Tibial nerve (tissue), 4 donors: ENCODE data around the gene KLLN. TPM values are rescaled to one million over a fixed set of nuclear protein-coding genes. Genes with fewer than 3 reads are reported as not detected.

ENCODE experiments used
- DNase-seq, 2 donors: peaks; one replicate each; pipeline ENCODE4 v3.0.0-alpha.2; 2019; ENCODE audit warnings: low spot score in 2 of 2
- H3K27ac ChIP-seq, 4 donors: fragments of 200-600 bp; sonication (generic) in 3 of 4; one replicate each; pipeline ENCODE4 v1.5.1; 2017 to 2019; ENCODE audit warnings: mild to moderate bottlenecking in 1 of 4
- H3K27me3 ChIP-seq, 2 donors: fragments of 200-600 bp; sonication (generic) in 1 of 2; one replicate each; pipeline versions ENCODE4 v1.5.1 to v1.6.0; 2017 to 2019
- H3K36me3 ChIP-seq, 3 donors: fragments of 200-600 bp; sonication (generic); one replicate each; pipeline ENCODE4 v1.5.1; 2018 to 2019
- H3K4me1 ChIP-seq, 4 donors: fragments of 200-600 bp; sonication (generic) in 3 of 4; one replicate each; pipeline ENCODE4 v1.5.1; 2017 to 2019
- H3K4me3 ChIP-seq, 4 donors: fragments of 200-600 bp; sonication (generic) in 3 of 4; one replicate each; pipeline ENCODE4 v1.5.1; 2017 to 2019; ENCODE audit warnings: mild to moderate bottlenecking in 1 of 4, moderate library complexity in 1 of 4
- H3K9me3 ChIP-seq, 4 donors: fragments of 200-600 bp; sonication (generic) in 3 of 4; one replicate each; pipeline ENCODE4 v1.5.1; 2017 to 2019
- EP300 ChIP-seq, 2 donors: sonication (generic); formaldehyde crosslinking; IDR thresholded peaks; one replicate each; pipeline ENCODE4 v1.6.1; 2017; ENCODE audit warnings: antibody characterized with exemption in 2 of 2, mild to moderate bottlenecking in 1 of 2
- POLR2A ChIP-seq, 2 donors: fragments of 450-650 bp; IDR thresholded peaks; one replicate each; pipeline ENCODE4 v1.6.1; 2017; ENCODE audit warnings: antibody characterized with exemption in 2 of 2, mild to moderate bottlenecking in 2 of 2, moderate library complexity in 2 of 2
- WGBS, 2 donors: methylation state at CpG; one replicate each; pipeline ENCODE4 v1.1.5; 2018; 5-methylcytosine and 5-hydroxymethylcytosine counted together
- total RNA-seq, 4 donors: library from RNA; depleted of rRNA; stranded (reverse); fragments of >200 nt; gene quantifications; one replicate each; pipeline ENCODE4 v1.1.0, GENCODE V29; 2016
- TF ChIP-seq, protein P1 (sequence below), 5 experiments: fragments of 200-600 bp in 3 of 5; fragments of 450-650 bp in 2 of 5; sonication (generic) in 3 of 5; IDR thresholded peaks; one replicate each; pipeline ENCODE4 v1.5.1; 2016 to 2019; ENCODE audit warnings: antibody characterized with exemption in 5 of 5, mild to moderate bottlenecking in 3 of 5, moderate library complexity in 2 of 5

The KLLN gene
- total RNA-seq, 4 donors from 2014 or later: 0.78 to 2.2 (median 1.3) TPM

DNA sequence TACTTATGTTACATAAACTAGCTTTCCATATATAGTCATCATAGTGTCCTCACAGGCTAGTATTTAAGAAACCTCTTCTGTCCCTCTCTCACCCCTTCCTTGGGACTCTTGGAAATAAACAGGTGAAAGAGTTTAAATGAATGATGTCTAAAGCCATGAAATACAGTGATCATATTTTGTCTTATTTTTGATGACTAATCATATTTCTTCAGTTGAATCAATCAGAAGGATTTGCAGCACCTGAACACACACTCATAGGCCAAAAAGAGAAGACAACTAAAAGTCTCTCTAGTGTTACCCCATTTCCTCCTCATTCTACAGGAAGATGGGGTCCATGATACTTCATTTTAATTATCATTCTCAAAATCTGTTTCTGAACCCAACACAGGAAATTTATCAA, 36.7 kb downstream of the KLLN start:
- no peak for DNase-seq
- Histone ChIP-seq H3K4me1 (no peaks in the 10 kb centered on the region), H3K27ac (no peak overlapping the region), H3K36me3 (no peaks in the 10 kb centered on the region), H3K27me3 (no peaks in the 10 kb centered on the region), H3K4me3 (no peak overlapping the region), H3K9me3 (no peaks in the 10 kb centered on the region)
- TF ChIP-seq, protein P1, sequence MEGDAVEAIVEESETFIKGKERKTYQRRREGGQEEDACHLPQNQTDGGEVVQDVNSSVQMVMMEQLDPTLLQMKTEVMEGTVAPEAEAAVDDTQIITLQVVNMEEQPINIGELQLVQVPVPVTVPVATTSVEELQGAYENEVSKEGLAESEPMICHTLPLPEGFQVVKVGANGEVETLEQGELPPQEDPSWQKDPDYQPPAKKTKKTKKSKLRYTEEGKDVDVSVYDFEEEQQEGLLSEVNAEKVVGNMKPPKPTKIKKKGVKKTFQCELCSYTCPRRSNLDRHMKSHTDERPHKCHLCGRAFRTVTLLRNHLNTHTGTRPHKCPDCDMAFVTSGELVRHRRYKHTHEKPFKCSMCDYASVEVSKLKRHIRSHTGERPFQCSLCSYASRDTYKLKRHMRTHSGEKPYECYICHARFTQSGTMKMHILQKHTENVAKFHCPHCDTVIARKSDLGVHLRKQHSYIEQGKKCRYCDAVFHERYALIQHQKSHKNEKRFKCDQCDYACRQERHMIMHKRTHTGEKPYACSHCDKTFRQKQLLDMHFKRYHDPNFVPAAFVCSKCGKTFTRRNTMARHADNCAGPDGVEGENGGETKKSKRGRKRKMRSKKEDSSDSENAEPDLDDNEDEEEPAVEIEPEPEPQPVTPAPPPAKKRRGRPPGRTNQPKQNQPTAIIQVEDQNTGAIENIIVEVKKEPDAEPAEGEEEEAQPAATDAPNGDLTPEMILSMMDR (IDR thresholded peaks at IDR 0.05): no peak
- no peak for TF ChIP-seq POLR2A (IDR thresholded peaks at IDR 0.05)
- no peak for TF ChIP-seq EP300 (IDR thresholded peaks at IDR 0.05)

DNA sequence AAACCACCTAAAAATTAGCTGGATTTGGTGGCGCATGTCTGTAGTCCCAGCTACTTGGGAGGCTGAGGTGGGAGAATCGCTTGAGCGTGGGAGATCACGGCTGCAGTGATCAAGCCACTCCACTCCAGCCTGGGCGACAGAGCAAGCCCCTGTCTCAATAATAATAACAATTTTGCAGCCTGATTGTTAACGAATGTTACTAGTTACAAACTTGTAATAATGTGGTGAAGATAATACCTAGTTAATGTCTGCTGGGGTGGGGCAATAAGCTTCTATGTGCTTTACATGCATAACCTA, 44.1 kb downstream of the KLLN start:
- 91 to 92% methylated on average over 6 of the region's 6 CpGs for WGBS, 2 donors
- TF ChIP-seq POLR2A (IDR thresholded peaks at IDR 0.05): no peak
- TF ChIP-seq EP300 (IDR thresholded peaks at IDR 0.05): no peak
- TF ChIP-seq, protein P1 (IDR thresholded peaks at IDR 0.05): no peak
- Histone ChIP-seq H3K36me3 (no peaks in the 10 kb centered on the region), H3K27me3 (no peaks in the 10 kb centered on the region), H3K9me3 (no peaks in the 10 kb centered on the region), H3K27ac (no peak overlapping the region), H3K4me3 (no peak overlapping the region), H3K4me1 (peaks cover 0 to 29% (median 8%) of the 10 kb centered on the region in 4 donors)
- DNase-seq: no peak

DNA sequence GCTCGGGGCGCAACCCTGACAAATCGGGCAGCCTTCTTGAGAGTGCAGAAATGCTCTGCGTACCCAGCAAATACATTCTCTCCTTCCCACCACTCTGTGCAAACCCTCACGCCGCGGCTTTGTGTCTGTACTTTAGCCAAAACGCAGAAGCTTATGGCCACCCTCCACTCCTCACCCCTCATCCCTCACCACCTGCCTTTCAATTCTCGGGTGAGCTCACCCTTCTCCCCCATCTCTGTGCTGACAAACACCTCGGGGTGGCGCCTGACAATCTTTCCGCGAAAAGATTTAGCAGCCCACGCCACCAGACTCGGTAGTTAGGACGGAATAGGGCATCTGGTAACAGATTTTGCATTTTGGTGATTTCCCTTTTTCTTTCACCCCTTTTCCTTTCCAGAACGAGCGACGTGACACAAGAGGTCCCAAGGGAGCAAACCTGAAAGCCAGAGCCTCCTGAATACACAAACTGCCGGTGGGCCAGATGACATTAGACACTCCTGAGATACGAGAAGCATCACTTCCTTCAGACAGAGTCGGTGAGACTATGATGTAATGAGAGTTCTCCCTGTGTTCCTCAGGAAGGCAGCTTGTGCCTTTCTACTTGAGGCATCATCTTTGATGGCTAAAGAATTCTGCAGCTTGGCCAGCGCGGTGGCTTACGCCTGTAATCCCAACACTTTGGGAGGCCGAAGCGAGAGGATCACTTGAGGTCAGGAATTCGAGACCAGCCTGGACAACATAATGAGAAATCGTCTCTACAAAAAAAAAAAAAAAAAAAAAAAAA, 44.6 kb downstream of the KLLN start:
- 16 to 21% methylated on average over 29 of the region's 29 CpGs for WGBS, 2 donors

DNA sequence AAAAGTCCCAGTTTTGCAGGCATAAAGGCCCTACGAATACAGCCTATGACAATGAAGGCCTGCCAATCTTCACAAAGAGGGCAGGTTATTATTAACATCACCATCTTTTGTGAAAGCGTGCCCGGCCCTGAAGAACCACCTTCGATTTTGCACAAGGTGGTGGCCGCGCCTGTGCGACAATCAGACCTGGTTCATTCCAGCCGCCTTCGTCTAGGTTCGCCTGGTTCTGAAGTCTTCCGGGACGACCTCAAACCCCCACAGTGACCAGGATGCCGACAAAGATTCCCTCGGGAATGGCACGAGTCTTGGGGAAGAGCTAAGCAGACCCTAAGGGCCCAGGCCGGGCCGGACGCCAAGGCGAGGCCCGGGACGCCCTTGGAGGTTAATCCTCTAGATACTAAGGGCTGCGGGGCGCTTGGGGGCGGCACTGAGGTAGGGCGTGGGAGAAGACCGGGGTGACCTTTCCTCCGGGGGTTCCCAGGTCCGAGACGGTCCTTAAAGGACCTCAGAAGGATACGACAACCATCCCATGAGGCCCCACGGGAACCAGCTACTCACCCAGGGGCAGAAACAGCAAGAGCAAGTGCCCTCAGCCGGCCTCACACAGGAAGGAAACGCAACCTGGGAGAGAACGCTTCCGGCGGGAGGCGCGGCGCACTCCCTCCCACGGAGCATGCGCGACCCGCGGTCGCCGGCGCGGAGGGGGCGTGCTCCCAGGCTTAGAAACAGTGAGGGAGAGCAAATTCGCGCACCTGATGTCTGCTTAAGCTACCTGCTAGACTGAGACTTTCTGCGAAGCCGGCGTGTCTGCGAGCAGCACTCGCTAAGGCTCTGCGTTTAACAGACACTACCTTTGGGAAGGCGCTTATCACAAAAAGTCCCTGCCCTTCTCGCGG, 45.5 kb downstream of the KLLN start, which contains the start of gene ATAD1:
ATAD1 (minus strand) TSS at position 618 of the 896 bp plus-strand sequence. CDS start 3,627 bp downstream, outside the sequence.
- peak; percentile 55 to 58 for DNase-seq
- no peaks in the 10 kb centered on the region for H3K27me3 ChIP-seq
- H3K9me3 ChIP-seq: no peaks in the 10 kb centered on the region
- WGBS, 2 donors: 1% methylated on average over 32 to 38 of the region's 60 CpGs
- peaks cover 0 to 29% (median 8%) of the 10 kb centered on the region in 4 donors for H3K4me1 ChIP-seq
- peak; percentile 49 to 73 for TF ChIP-seq EP300 (IDR thresholded peaks at IDR 0.05)
- TF ChIP-seq POLR2A (IDR thresholded peaks at IDR 0.05): peak; percentile 5 to 46
- TF ChIP-seq, protein P1 (IDR thresholded peaks at IDR 0.05): peak in 3 of 5 experiments; percentile 15 to 28 (median 26)
- H3K36me3 ChIP-seq: no peaks in the 10 kb centered on the region
- peak within 1 kb of the TSS; percentile 50 to 85 (median 82) for H3K27ac ChIP-seq
- peak within 1 kb of the TSS; percentile 64 to 85 (median 70) for H3K4me3 ChIP-seq

More for the DNA sequence above, 44.6 kb downstream of the KLLN start:
- Histone ChIP-seq H3K27me3 (no peaks in the 10 kb centered on the region), H3K36me3 (no peaks in the 10 kb centered on the region), H3K9me3 (no peaks in the 10 kb centered on the region), H3K27ac (peak overlapping the region; percentile 50 to 85 (median 82)), H3K4me1 (peaks cover 0 to 29% (median 8%) of the 10 kb centered on the region in 4 donors), H3K4me3 (peak overlapping the region; percentile 64 to 85 (median 70))
- DNase-seq: peak in 1 of 2 donors; percentile 5
- no peak for TF ChIP-seq EP300 (IDR thresholded peaks at IDR 0.05)
- no peak for TF ChIP-seq POLR2A (IDR thresholded peaks at IDR 0.05)
- TF ChIP-seq, protein P1 (IDR thresholded peaks at IDR 0.05): no peak
